Endothelial cell (in vitro differentiated cells): ENCODE results near the gene TBC1D1. TPM values are rescaled to one million over a fixed set of nuclear protein-coding genes. Genes with fewer than 3 reads are reported as not detected.

Experiments
- DNase-seq: peaks from one replicate; pipeline ENCODE4 v3.0.0; 2021; ENCODE audit warnings: low spot score
- H3K27ac Mint-ChIP-seq: one replicate; pipeline ENCODE4 v1.8.0; 2021; ENCODE audit warnings: mixed read lengths, inconsistent platforms; ENCODE audit not compliant: unreplicated experiment
- H3K27me3 Mint-ChIP-seq: one replicate; pipeline ENCODE4 v1.8.0; 2021; ENCODE audit warnings: mild to moderate bottlenecking, moderate library complexity, mixed read lengths, inconsistent platforms; ENCODE audit not compliant: unreplicated experiment
- H3K36me3 Mint-ChIP-seq: one replicate; pipeline ENCODE4 v1.8.0; 2021; ENCODE audit warnings: mild to moderate bottlenecking, low read depth, mixed read lengths, inconsistent platforms; ENCODE audit not compliant: unreplicated experiment
- H3K4me1 Mint-ChIP-seq: one replicate; pipeline ENCODE4 v1.8.0; 2021; ENCODE audit warnings: mild to moderate bottlenecking, mixed read lengths, inconsistent platforms; ENCODE audit not compliant: unreplicated experiment
- H3K4me3 Mint-ChIP-seq: one replicate; pipeline ENCODE4 v1.8.0; 2021; ENCODE audit warnings: mild to moderate bottlenecking, mixed read lengths, inconsistent platforms; ENCODE audit not compliant: unreplicated experiment
- H3K9me3 Mint-ChIP-seq: one replicate; pipeline ENCODE4 v1.8.0; 2021; ENCODE audit warnings: mixed read lengths, inconsistent platforms; ENCODE audit not compliant: unreplicated experiment
- total RNA-seq: library from RNA; stranded (reverse); fragmentation: NEBNext Ultra II Directional; extraction: Animal tissue kit (Norgen Biotek cat#: 25700); gene quantifications from one replicate; pipeline ENCODE4 v1.2.1, GENCODE V29; 2021; ENCODE audit not compliant: unreplicated experiment
- TF ChIP-seq, protein P1 (sequence below): fragments of 200-600 bp; sonication (generic); IDR thresholded peaks from one replicate; pipeline ENCODE4 v1.5.0; 2021; ENCODE audit warnings: antibody characterized with exemption; ENCODE audit not compliant: unreplicated experiment

The TBC1D1 gene
- total RNA-seq, 1 donor from 2014 or later = 139 TPM

DNA sequence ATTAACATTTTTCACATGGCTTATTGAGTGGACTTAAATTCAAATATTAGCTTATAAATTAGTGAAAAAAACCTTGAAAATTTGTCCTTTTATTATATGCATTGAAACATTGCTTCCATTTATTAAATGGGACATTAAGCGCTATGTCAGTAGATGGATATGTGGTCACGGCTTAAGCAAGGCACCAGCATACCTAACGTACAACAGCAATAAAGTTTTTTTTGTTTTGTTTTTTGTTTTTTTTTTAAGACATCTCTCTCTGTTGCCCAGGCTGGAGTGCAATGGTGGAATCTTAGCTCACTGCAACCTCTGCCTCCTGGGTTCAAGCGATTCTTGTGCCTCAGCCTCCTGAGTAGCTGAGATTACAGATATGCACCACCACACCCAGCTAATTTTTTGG is 32.8 kb upstream of the TBC1D1 start:
- DNase-seq = no peak
- no peaks in the 10 kb centered on the region for H3K36me3 Mint-ChIP-seq
- H3K4me3 Mint-ChIP-seq = no peak overlapping the region
- no peaks in the 10 kb centered on the region for H3K4me1 Mint-ChIP-seq
- H3K27ac Mint-ChIP-seq = no peak overlapping the region
- no peaks in the 10 kb centered on the region for H3K27me3 Mint-ChIP-seq
- H3K9me3 Mint-ChIP-seq = no peaks in the 10 kb centered on the region
- TF ChIP-seq, protein P1, sequence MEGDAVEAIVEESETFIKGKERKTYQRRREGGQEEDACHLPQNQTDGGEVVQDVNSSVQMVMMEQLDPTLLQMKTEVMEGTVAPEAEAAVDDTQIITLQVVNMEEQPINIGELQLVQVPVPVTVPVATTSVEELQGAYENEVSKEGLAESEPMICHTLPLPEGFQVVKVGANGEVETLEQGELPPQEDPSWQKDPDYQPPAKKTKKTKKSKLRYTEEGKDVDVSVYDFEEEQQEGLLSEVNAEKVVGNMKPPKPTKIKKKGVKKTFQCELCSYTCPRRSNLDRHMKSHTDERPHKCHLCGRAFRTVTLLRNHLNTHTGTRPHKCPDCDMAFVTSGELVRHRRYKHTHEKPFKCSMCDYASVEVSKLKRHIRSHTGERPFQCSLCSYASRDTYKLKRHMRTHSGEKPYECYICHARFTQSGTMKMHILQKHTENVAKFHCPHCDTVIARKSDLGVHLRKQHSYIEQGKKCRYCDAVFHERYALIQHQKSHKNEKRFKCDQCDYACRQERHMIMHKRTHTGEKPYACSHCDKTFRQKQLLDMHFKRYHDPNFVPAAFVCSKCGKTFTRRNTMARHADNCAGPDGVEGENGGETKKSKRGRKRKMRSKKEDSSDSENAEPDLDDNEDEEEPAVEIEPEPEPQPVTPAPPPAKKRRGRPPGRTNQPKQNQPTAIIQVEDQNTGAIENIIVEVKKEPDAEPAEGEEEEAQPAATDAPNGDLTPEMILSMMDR = no peak

DNA sequence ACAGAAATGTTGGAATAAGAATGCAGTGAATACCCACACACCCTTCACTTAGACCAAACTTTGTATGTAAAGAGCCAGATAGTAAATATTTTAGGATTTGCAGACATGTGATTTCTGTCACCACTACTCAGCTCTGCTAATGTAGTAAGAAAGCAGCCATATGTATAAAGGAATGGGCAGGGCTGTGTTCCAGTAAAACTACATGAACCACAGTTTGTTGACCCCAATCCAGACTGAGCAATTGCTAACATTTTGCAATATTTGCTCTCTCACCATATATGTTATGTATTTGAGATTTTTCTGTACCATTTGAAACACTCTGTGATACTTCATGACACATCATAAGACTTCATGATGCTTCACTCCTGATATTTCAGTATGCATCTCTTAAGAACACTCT is 32.0 kb upstream of the TBC1D1 start:
- no peak overlapping the region for H3K4me3 Mint-ChIP-seq
- no peak overlapping the region for H3K27ac Mint-ChIP-seq
- TF ChIP-seq, protein P1 = no peak
- no peak for DNase-seq
- no peaks in the 10 kb centered on the region for H3K36me3 Mint-ChIP-seq
- H3K27me3 Mint-ChIP-seq = no peaks in the 10 kb centered on the region
- H3K9me3 Mint-ChIP-seq = no peaks in the 10 kb centered on the region
- no peaks in the 10 kb centered on the region for H3K4me1 Mint-ChIP-seq

DNA sequence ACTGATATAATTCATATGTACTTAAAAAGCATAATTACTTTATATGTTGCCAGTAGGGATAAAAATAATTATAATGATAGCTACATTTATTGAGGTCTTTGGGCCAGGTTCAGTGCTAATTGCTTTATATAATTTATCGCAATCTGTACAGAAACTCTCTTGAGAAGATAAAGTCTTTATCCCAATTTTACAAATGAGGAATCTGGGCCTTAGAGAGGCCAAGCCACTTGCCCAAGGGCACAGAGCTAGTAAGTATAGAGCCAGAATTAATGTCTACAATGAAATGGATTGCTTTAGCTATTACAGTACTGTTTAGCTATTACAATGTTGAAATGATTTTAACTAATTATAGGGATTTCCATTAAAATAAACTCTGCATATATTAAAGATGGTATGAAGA is 30.6 kb upstream of the TBC1D1 start:
- Mint-ChIP-seq H3K27ac (no peak overlapping the region), H3K36me3 (no peaks in the 10 kb centered on the region), H3K9me3 (no peaks in the 10 kb centered on the region), H3K4me3 (no peak overlapping the region), H3K27me3 (no peaks in the 10 kb centered on the region), H3K4me1 (no peaks in the 10 kb centered on the region)
- DNase-seq = no peak
- TF ChIP-seq, protein P1 = no peak

DNA sequence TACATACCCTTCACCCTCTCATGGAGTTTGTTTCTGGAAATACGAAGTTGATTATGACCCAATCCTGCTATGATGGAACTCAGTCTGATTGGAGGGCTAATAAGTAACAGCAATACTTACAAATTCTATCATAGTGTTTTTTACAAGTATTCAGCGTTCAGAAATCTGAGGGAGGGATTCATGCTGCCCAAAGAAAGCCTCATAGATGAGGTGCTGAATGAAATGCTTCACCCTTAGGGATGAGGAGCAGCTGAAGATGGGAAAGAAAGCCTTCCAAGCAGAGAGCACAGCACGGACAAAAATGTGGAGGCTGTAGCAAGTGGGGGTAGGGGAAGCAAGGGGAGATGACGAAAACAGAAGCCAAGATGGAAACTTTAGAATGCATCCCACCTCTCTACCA is 27.9 kb upstream of the TBC1D1 start:
- Mint-ChIP-seq H3K27ac (no peak overlapping the region), H3K27me3 (peaks cover 1% of the 10 kb centered on the region), H3K4me3 (no peak overlapping the region), H3K4me1 (no peaks in the 10 kb centered on the region), H3K9me3 (no peaks in the 10 kb centered on the region), H3K36me3 (no peaks in the 10 kb centered on the region)
- DNase-seq = no peak
- TF ChIP-seq, protein P1 = no peak

DNA sequence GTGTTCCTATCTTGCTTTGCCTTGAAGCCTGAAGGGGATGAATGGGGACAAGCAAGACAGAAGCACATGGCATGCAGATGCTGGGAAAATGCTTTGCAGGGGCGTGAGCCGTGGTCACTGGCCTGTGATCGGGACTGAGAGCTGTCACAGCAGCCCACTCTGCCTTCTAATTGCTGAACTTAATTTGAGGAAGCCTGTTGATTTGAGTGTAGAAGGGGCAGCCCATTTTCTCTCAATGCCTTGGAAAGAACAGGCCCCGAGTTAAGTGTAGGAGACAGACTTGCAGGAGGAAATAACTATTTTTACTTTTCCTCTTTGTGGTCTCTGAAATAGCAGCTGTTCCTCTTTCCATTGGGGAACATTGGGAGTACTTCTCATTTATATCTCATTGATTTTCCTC is 26.1 kb upstream of the TBC1D1 start:
- no peaks in the 10 kb centered on the region for H3K4me1 Mint-ChIP-seq
- H3K27ac Mint-ChIP-seq = no peak overlapping the region
- no peak for DNase-seq
- peaks cover 1% of the 10 kb centered on the region for H3K27me3 Mint-ChIP-seq
- H3K36me3 Mint-ChIP-seq = no peaks in the 10 kb centered on the region
- TF ChIP-seq, protein P1 = no peak
- no peaks in the 10 kb centered on the region for H3K9me3 Mint-ChIP-seq
- no peak overlapping the region for H3K4me3 Mint-ChIP-seq
